ENCODE data around the gene CCT6A. TPM values are rescaled to one million over a fixed set of nuclear protein-coding genes. Genes with fewer than 3 reads are reported as not detected.

Gene CCT6A
- total and polyA plus RNA-seq, 9 of the 15 experiments (the other 6 are each of a cell fraction or from before 2014, with no cell fraction given), result 244 to 708 (median 387) TPM

DNA sequence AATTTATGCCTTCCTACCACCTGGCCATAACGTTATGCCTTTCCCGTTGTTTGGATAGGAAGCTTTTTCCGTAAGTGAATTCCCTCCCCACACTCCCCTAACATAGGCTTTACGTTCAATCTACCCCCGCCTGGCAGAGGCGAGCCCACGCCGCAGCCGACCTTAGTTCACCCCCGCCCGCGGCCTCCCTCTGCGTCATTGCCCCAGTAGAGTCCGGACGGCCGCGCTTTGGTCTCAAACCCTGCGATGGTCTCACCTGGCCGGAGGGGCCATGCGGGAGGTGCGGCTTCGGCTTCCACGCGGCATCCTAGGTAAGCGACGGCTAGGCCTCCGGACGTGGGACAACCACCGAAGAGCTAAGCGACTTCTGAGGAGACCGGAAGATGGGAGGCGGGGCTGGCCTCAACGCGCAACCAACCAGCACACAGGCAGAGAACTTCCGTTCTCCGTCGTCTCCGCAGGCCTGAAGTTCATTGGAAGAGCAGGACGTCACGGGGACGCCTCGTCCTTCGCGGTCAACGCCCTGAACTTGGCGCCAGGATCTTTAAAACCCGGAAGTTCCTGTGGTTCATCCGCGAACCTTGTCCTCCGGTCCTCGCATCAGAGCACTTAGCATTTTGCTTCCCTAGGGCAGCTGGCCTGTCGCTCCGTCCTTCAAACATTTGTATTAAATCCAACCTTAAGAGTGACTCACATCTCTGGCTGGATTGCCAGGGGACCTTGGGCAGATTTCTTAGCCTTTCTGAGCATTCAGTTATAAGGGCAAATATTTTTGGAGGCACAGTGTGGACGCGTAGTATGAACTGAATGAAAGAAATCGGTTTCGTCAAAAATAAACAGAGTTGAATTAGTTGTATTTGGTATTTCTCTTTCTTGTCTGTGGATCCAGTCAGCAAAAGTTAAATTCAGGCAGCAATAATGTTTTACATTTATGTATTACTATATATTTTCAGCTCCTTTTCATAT, 54.8 kb downstream of the CCT6A start, which contains the start of gene CHCHD2 (continued):
- TF ChIP-seq SETDB1 (IDR thresholded peaks at IDR 0.05; ENCODE audit: low read length) (peak; percentile 37), ZNF324 (CRISPR knock-in tag; IDR thresholded peaks at IDR 0.05) (no peak), ZNF23 (CRISPR knock-in tag; IDR thresholded peaks at IDR 0.05) (0 out of 2 replicates have a peak, but pooled peaks have one; percentile 4), SMARCC2 (IDR thresholded peaks at IDR 0.05; ENCODE audit: low read depth) (no peak), WHSC1 (IDR thresholded peaks at IDR 0.05; ENCODE audit: low read length) (no peak), ZNF830 (CRISPR knock-in tag; IDR thresholded peaks at IDR 0.05) (0 out of 2 replicates have a peak, but pooled peaks have one; percentile 43), TAL1 (IDR thresholded peaks at IDR 0.05) (no peak), POLR2AphosphoS2 (IDR thresholded peaks at IDR 0.05; ENCODE audit: low read length) (0 out of 2 replicates have a peak, but pooled peaks have one; percentile 46), NFXL1 (CRISPR knock-in tag; IDR thresholded peaks at IDR 0.05) (no peak), FOXA3 (CRISPR knock-in tag; conservative IDR thresholded peaks at IDR 0.05 in 1 of 2, IDR thresholded peaks at IDR 0.05 in 1 of 2) (no peak), ZNF212 (CRISPR knock-in tag; IDR thresholded peaks at IDR 0.05) (no peak), RBM15 (IDR thresholded peaks at IDR 0.05; ENCODE audit: insufficient read depth, low read length) (no peak), DIDO1 (tag; IDR thresholded peaks at IDR 0.05; ENCODE audit: low read depth) (no peak; the same call in 1 of the 2 replicates), HDAC2 (IDR thresholded peaks at IDR 0.05) (peak; percentile 37)
- TF ChIP-seq, protein P1, sequence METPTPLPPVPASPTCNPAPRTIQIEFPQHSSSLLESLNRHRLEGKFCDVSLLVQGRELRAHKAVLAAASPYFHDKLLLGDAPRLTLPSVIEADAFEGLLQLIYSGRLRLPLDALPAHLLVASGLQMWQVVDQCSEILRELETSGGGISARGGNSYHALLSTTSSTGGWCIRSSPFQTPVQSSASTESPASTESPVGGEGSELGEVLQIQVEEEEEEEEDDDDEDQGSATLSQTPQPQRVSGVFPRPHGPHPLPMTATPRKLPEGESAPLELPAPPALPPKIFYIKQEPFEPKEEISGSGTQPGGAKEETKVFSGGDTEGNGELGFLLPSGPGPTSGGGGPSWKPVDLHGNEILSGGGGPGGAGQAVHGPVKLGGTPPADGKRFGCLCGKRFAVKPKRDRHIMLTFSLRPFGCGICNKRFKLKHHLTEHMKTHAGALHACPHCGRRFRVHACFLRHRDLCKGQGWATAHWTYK (CRISPR knock-in tag; IDR thresholded peaks at IDR 0.05), result no peak
- TF ChIP-seq, protein P2, sequence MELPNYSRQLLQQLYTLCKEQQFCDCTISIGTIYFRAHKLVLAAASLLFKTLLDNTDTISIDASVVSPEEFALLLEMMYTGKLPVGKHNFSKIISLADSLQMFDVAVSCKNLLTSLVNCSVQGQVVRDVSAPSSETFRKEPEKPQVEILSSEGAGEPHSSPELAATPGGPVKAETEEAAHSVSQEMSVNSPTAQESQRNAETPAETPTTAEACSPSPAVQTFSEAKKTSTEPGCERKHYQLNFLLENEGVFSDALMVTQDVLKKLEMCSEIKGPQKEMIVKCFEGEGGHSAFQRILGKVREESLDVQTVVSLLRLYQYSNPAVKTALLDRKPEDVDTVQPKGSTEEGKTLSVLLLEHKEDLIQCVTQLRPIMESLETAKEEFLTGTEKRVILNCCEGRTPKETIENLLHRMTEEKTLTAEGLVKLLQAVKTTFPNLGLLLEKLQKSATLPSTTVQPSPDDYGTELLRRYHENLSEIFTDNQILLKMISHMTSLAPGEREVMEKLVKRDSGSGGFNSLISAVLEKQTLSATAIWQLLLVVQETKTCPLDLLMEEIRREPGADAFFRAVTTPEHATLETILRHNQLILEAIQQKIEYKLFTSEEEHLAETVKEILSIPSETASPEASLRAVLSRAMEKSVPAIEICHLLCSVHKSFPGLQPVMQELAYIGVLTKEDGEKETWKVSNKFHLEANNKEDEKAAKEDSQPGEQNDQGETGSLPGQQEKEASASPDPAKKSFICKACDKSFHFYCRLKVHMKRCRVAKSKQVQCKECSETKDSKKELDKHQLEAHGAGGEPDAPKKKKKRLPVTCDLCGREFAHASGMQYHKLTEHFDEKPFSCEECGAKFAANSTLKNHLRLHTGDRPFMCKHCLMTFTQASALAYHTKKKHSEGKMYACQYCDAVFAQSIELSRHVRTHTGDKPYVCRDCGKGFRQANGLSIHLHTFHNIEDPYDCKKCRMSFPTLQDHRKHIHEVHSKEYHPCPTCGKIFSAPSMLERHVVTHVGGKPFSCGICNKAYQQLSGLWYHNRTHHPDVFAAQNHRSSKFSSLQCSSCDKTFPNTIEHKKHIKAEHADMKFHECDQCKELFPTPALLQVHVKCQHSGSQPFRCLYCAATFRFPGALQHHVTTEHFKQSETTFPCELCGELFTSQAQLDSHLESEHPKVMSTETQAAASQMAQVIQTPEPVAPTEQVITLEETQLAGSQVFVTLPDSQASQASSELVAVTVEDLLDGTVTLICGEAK (IDR thresholded peaks at IDR 0.05), result peak; percentile 98
- TF ChIP-seq, protein P2 (CRISPR knock-in tag; IDR thresholded peaks at IDR 0.05), result no peak
